GM19372 (cell line): ENCODE results near the gene ATP1A1.

ENCODE experiments used
- ATAC-seq: cut with Tn5 transposase; IDR thresholded peaks from one replicate; pipeline ENCODE4 v1.9.1; 2021; ENCODE audit warnings: mild to moderate bottlenecking, low read depth, moderate library complexity; ENCODE audit not compliant: unreplicated experiment

ATP1A1 gene

DNA sequence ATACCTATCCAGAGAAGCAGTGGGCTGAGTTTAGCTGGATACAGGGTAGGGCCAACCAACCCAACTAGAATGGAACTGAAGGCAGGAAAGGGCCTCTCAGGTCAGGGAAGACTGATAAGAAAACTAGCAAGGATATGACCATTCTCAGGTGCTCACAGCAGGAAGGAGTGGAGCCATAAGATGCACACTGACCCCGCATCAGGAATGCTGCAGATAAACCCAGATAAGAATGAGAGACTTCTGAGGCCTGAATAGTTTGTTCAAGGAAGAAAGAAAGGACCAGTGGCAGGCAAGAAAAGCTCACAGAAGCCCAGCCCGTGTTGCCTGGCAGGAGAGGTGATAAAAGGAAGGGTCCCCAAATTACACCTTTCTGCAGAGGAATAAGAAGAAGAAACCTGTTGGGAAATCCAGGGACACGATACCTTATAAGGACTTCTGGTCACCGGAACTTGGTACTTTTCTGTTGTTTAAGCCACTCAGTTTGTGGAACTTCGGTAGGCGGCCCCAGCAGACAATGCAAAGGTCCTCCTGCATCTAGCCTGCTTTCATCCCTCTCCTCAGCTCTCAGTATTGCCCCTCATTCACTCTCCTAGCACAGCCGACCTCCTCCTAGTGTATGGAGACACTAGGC is 58.9 kb downstream of the ATP1A1 start:
- ATAC-seq, result no peak

- no peak for ATAC-seq
Measured at GRCh38 chr1:116432655-116433265, 59.7 kb downstream of the ATP1A1 start.

GRCh38 chr1:116433275-116434257 is 60.5 kb downstream of the ATP1A1 start:
- ATAC-seq, result no peak

DNA sequence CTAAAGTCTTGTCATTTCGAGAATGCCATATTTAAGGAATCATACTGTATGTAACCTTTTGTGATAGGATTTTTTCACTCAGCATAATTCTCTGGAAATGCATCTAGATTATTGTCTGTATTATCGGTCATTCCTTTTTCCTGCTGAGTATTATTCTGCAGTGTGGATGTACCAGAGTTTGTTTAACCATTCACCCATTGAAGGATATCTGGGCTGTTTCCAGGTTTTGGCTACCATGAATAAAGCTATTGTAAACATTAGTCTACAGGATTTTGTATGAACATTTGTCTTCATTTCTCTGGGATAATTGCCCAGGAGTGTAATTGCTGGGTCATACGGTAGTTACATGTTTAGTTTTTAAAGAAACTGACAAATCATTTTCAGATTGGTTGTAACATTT is 61.8 kb downstream of the ATP1A1 start:
- ATAC-seq, result no peak

GRCh38 chr1:116435806-116436610 is 63.0 kb downstream of the ATP1A1 start:
- ATAC-seq, result no peak

DNA sequence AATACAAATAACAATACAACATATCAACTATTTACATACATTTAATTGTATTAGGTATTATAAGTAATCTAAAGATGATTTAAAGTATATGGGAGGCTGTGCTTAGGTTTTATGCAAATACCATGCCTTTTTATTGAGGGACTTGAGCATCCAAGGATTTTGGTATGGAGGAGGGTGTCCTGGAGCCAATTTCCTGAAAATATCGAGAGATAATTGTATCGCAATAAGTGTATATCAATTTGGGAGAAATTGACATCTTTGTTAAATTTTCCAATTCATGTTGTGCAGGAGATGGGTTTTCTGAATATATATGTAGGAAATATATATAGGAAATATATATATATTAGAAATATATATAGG is 63.5 kb downstream of the ATP1A1 start:
- no peak for ATAC-seq

- no peak for ATAC-seq
Measured at GRCh38 chr1:116439701-116440100, 66.7 kb downstream of the ATP1A1 start.

DNA sequence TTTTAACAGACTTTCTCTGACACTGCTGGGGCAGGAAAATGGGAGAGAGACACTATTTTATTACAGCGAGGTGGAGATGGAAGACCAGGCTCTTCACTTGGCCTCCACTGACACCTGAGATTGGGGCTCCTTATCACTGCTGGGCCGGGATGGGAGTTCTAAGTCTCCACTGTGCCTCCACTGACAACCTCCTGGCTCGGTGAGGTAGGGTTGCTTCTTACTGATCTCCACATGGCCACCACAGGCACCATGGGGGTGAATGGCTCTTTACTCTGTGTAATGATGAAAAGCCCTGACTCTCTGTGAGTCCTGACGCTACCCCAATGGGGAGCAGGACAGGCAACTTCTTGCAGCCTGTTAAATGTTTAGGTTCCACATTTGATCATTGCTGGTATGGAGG is 67.7 kb downstream of the ATP1A1 start:
- no peak for ATAC-seq

GRCh38 chr1:116445534-116445933 is 72.5 kb downstream of the ATP1A1 start:
- ATAC-seq, result no peak

DNA sequence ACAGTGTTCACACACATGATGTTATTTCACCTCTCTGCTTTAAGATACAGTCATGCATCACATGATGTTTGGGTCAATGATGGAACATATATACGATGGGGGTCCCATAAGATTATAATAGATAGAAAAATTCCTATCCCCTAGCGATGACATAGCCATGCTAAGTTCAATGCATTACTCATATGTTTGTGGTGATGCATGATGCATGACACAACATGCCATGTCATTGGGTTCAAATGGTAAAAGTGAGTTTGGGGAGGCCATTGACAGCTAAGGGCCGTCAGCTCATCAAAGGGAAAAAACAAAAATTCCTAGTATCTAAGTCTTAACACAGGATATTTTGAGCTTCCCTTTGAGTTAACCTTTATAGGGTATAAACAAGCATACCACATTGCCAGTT is 73.6 kb downstream of the ATP1A1 start:
- ATAC-seq, result no peak

GRCh38 chr1:116448785-116449385 is 75.8 kb downstream of the ATP1A1 start:
- no peak for ATAC-seq

GRCh38 chr1:116449578-116449977 is 76.5 kb downstream of the ATP1A1 start:
- no peak for ATAC-seq

DNA sequence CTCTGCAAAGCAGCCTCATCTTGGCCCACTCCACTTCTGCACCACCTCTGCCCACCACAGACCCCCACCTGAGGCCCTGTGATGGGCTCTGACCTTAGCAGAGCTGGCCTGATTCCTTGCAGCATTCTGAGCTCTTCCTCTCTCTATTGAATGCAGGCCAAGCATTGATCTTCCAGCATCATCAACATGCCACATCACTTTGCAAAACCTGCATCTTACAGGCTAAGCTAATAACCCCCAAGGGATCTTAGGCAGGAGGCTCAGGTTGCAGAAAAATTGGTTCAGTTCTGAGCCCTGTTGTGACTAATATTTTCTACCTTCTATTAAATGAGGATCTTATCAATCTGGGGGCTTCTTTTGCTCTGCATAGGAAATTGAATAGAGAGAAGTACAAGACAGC is 78.7 kb downstream of the ATP1A1 start:
- no peak for ATAC-seq

GRCh38 chr1:116453481-116453880 is 80.4 kb downstream of the ATP1A1 start:
- no peak for ATAC-seq

GRCh38 chr1:116453906-116454305 is 80.9 kb downstream of the ATP1A1 start:
- ATAC-seq, result no peak
